MM.1S (cell line): ENCODE data around the gene ATXN1.

Source experiments
- DNase-seq: peaks from one replicate; pipeline ENCODE4 v3.0.0-alpha.2; 2015
- H2AFZ ChIP-seq: fragments of 300-600 bp; sonication (generic); 2 replicates; pipeline ENCODE4 v1.6.0; 2016; ENCODE audit warnings: antibody characterized with exemption, low read length
- H3F3A ChIP-seq: fragments of 300-600 bp; sonication (generic); 2 replicates; pipeline ENCODE4 v1.6.1; 2016; ENCODE audit warnings: mild to moderate bottlenecking, antibody characterized with exemption, low read length, moderate library complexity, mixed read lengths; ENCODE audit not compliant: insufficient read depth
- H3K27ac ChIP-seq: fragments of 300-600 bp; sonication (generic); 2 replicates; pipeline ENCODE4 v1.5.1; 2016; ENCODE audit warnings: mild to moderate bottlenecking, low read length
- H3K27me3 ChIP-seq: fragments of 300-600 bp; sonication (generic); replicated peaks from 2 replicates; pipeline ENCODE4 v1.6.0; 2016; ENCODE audit warnings: low read length; ENCODE audit not compliant: insufficient read depth
- H3K36me3 ChIP-seq: fragments of 300-600 bp; sonication (generic); replicated peaks from 2 replicates; pipeline ENCODE4 v1.6.1; 2016; ENCODE audit warnings: mild to moderate bottlenecking, low read length, mixed read lengths; ENCODE audit not compliant: insufficient read depth
- H3K4me1 ChIP-seq: fragments of 300-600 bp; sonication (generic); 2 replicates; pipeline ENCODE4 v1.6.1; 2016; ENCODE audit warnings: low read length, mixed read lengths
- H3K4me2 ChIP-seq: fragments of 300-600 bp; sonication (generic); 2 replicates; pipeline ENCODE4 v1.6.0; 2016; ENCODE audit warnings: low read depth, low read length
- H3K4me3 ChIP-seq: fragments of 300-600 bp; sonication (generic); 2 replicates; pipeline ENCODE4 v1.5.1; 2016; ENCODE audit warnings: low read length, mixed read lengths
- H3K79me2 ChIP-seq: fragments of 300-600 bp; sonication (generic); 2 replicates; pipeline ENCODE4 v1.6.1; 2016; ENCODE audit warnings: mixed run types, low read length, mixed read lengths
- H3K9ac ChIP-seq: fragments of 300-600 bp; sonication (generic); 2 replicates; pipeline ENCODE4 v1.6.1; 2016; ENCODE audit warnings: low read length, mixed read lengths
- H3K9me2 ChIP-seq: fragments of 300-600 bp; sonication (generic); replicated peaks from 2 replicates; pipeline ENCODE4 v1.6.1; 2016; ENCODE audit warnings: mild to moderate bottlenecking, low read length, mixed read lengths; ENCODE audit not compliant: insufficient read depth
- H3K9me3 ChIP-seq: fragments of 300-600 bp; sonication (generic); replicated peaks from 2 replicates; pipeline ENCODE4 v1.6.1; 2016; ENCODE audit warnings: mild to moderate bottlenecking, low read length, mixed read lengths; ENCODE audit not compliant: insufficient read depth
- H4K20me1 ChIP-seq: fragments of 300-600 bp; sonication (generic); 2 replicates; pipeline ENCODE4 v1.6.1; 2016; ENCODE audit warnings: mild to moderate bottlenecking, low read length, moderate library complexity, mixed read lengths; ENCODE audit not compliant: insufficient read depth
- CTCF ChIP-seq: fragments of 300-600 bp; sonication (generic); IDR thresholded peaks from 2 replicates; pipeline ENCODE4 v1.5.1; 2016; ENCODE audit warnings: antibody characterized with exemption, low read length, mixed read lengths
- EZH2 ChIP-seq: fragments of 300-600 bp; sonication (generic); optimal IDR thresholded peaks from 2 replicates; pipeline ENCODE3; 2017; ENCODE audit warnings: low read depth, mild to moderate bottlenecking, antibody characterized with exemption, low read length, mixed read lengths
- EZH2phosphoT487 ChIP-seq: fragments of 300-600 bp; sonication (generic); IDR thresholded peaks from 2 replicates; pipeline ENCODE4 v1.6.1; 2018; ENCODE audit warnings: antibody characterized with exemption, low read length

Gene ATXN1

DNA sequence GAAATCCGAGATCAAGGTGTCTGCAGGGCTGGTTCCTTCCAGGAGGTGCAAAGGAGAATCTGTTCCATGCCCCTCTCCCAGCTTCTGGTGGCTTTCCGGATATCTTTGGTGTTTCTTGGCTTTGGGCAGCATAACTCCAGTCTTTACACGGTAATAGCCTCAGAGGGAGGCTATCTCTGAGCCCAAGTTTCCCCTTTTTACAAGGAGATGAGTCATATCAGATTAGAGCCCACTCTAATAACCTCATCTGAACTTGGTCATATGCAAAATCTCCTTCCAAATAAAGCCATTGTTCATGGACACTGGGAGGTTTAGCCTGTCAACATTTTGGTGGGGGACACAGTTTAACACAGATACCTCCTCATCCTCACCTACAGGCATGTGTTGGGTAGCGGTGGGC is 213.7 kb downstream of the ATXN1 start:
- no peaks in the 10 kb centered on the region for H3K27me3 ChIP-seq
- H3K27ac ChIP-seq, result no peak overlapping the region
- no peak overlapping the region for H3K4me3 ChIP-seq
- no peak for DNase-seq
- H3K9ac ChIP-seq, result no peak overlapping the region
- H3K9me2 ChIP-seq, result no peaks in the 10 kb centered on the region
- no peaks in the 10 kb centered on the region for H3F3A ChIP-seq
- no peaks in the 10 kb centered on the region for H3K4me1 ChIP-seq
- no peak overlapping the region for H2AFZ ChIP-seq
- no peaks in the 10 kb centered on the region for H3K36me3 ChIP-seq
- no peaks in the 10 kb centered on the region for H3K9me3 ChIP-seq
- TF ChIP-seq EZH2, result no peak
- no peak for TF ChIP-seq EZH2phosphoT487
- TF ChIP-seq CTCF, result no peak
- H4K20me1 ChIP-seq, result no peaks in the 10 kb centered on the region
- no peak overlapping the region for H3K4me2 ChIP-seq
- no peaks in the 10 kb centered on the region for H3K79me2 ChIP-seq

- Histone ChIP-seq H2AFZ (no peak overlapping the region), H3F3A (no peaks in the 10 kb centered on the region), H3K27me3 (no peaks in the 10 kb centered on the region), H3K4me1 (no peaks in the 10 kb centered on the region), H3K9ac (no peak overlapping the region), H3K9me3 (no peaks in the 10 kb centered on the region), H3K36me3 (no peaks in the 10 kb centered on the region), H3K4me2 (no peak overlapping the region), H3K4me3 (no peak overlapping the region), H3K9me2 (no peaks in the 10 kb centered on the region), H4K20me1 (no peaks in the 10 kb centered on the region), H3K27ac (no peak overlapping the region), H3K79me2 (no peaks in the 10 kb centered on the region)
- TF ChIP-seq EZH2, result no peak
- no peak for TF ChIP-seq EZH2phosphoT487
- TF ChIP-seq CTCF, result no peak
- DNase-seq, result no peak
Measured at GRCh38 chr6:16546861-16547260, 214.4 kb downstream of the ATXN1 start.

GRCh38 chr6:16545382-16545781 is 215.9 kb downstream of the ATXN1 start:
- no peaks in the 10 kb centered on the region for H3K36me3 ChIP-seq
- H3F3A ChIP-seq, result no peaks in the 10 kb centered on the region

More at GRCh38 chr6:16545382-16545781, 215.9 kb downstream of the ATXN1 start:
- DNase-seq, result no peak
- H3K4me2 ChIP-seq, result no peak overlapping the region
- H2AFZ ChIP-seq, result no peak overlapping the region
- no peak overlapping the region for H3K9ac ChIP-seq
- no peak overlapping the region for H3K27ac ChIP-seq
- no peaks in the 10 kb centered on the region for H3K4me1 ChIP-seq
- H3K27me3 ChIP-seq, result no peaks in the 10 kb centered on the region
- H4K20me1 ChIP-seq, result no peaks in the 10 kb centered on the region
- no peak overlapping the region for H3K4me3 ChIP-seq
- TF ChIP-seq EZH2 (no peak), EZH2phosphoT487 (no peak), CTCF (no peak)
- no peaks in the 10 kb centered on the region for H3K79me2 ChIP-seq
- no peaks in the 10 kb centered on the region for H3K9me3 ChIP-seq
- no peaks in the 10 kb centered on the region for H3K9me2 ChIP-seq
